Stimulated activated CD4-positive, alpha-beta T cell treated with anti-CD3 and anti-CD28 coated beads, TNF-alpha, amount 100 ng/mL, for 24 hours (primary cell): ENCODE results near the gene TCF20.

Source experiments
- DNase-seq, 3 experiments: peaks; one replicate each; pipeline ENCODE4 v3.0.0-alpha.2; 2020; ENCODE audit warnings: low read depth in 3 of 3

Gene TCF20

DNA sequence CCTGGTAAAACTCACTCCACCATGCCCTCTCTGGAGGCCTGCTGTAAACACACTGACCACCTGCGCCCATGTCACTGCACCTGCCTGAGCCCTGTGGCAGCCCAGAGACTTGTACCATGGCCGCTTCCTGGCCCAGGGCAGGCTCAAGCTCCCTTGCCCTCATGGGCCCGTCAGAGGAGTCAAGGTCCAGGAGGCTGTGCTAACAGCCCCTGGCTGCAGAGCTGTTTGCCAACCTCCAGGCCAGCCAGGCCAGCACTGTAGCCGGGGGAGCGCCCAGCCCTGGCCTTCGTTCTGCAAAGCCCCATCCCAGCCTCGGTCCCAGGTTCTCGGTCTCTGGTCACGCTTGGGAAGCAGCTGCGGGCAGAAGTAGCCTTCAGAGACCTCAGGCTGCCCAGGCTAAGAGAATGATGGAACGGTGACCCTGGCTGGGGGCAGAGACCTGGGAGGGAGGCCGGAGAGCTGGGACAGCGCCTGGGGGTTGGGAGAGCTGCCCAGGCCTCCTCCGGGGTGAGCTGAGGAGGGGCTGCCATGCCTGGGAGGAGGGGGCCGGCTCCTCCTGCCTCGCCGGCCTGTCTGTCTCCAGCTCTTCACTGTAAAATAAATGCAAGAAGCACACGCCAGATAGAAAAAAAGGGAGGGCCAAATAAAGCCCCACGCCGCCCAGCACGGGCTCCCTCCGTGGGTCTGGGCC is 11.9 kb upstream of the TCF20 start:
- no peak for DNase-seq

DNA sequence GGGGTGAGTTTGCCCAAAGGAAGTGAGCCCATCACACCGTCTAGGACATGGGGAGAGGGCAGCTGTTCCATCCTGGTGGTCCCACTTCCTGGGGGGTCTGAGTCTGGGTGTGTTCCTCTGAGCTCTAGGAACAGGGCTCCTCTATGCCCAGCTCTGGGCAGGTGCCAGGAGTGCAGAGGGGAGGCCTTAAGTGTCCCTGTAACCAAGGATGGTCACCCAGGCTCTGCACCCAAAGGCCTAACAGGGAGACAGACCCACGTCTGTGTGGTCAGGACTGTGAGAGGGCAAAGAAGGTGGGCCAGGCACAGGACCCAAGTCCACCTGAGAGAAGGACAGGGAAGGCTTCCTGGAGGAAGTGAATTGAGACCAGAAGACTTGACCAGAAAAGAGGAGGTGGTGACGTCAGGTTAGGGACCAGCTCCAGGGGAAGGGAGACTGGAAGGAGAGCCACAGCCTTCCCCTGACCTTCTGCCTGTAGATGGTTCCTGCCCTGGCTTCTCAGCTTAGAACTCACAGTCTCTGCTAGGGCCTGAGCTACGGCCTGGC is 11.3 kb upstream of the TCF20 start:
- DNase-seq: no peak

DNA sequence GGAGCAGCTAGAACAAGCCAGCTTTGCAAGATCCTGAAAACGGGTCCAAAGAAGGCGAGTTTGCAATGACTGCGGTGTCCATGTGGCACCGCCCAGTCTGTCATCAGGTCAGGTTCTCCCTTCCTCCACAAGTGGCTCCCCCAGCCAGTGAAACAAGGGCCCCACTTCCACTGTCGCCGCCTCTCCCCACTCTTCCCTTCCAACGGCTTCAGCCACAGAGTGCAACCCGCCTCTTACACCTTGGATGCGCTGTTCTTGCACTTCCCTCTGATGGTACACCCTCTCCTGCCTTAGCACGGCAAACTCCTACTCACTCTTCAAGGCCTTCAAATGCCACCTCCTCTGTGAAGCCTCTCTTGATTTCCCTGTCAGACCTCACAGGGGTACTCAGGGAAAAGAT is 10.8 kb upstream of the TCF20 start:
- no peak for DNase-seq

DNA sequence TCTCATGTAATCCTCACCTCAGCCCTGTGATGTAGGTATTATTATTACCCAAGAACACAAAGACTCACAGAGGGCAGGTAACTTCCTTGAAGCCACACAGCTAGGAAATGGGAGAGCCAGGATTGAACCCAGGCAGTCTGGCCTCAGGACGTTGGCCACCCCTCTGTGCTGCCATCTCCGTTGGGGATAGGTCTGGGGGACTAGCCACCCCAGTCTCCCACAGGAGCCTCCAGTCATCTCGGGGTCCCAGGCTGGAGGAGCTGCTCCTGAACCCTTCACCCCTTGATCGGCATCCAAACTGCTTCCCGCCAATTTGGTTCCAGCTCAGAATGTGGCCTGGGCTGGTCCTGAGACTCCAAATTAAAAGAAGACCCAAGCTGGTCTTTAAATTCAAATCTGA is 10.4 kb upstream of the TCF20 start:
- no peak for DNase-seq

DNA sequence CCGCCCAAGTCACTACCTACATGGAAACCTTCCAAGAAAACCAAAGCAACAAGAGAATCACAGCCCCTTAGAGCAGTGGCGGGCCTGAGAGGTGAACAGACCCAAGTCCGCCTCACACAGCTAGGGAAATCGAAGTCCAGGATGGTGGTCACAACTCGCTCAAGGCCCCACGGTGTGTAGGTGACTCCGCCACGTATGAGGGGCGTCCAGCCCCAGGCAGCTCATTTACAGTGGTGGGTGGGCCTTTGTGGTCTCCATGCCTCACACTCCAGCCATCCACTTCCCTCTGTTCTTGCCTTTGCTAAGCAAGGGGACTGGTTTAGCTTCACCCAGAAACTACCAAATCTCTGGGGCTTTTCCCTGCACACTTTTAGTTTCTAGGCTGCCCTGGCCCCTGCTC is 9.7 kb upstream of the TCF20 start:
- DNase-seq: no peak

DNA sequence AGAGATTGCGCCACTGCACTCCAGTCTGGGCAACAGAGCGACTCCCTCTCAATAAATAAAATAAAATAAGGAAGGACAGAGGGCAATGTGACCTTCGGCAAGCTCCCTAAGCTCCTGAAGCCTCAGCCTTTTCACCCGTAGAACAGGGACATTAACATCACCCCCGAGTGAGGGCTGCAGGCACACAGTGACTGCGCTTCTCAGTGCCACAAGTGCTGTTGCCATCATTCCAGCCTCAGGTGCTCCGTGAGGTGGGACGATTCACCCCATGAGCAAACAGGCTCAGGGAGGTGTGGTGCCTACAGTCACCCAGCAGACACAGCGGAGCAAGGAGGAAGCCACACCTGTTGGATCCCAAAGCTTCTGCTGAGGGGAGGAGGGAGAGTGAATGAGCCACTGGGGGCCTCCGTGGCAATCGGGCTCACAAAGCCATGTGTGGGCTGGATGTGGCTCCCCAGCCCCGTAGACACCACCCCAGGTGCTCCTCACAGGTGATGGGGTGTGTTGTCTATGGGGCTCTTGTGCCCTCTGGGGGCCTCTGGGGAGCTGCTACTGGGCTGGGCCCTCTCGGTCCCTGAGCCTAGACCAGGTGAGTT is 9.1 kb upstream of the TCF20 start:
- no peak for DNase-seq

DNA sequence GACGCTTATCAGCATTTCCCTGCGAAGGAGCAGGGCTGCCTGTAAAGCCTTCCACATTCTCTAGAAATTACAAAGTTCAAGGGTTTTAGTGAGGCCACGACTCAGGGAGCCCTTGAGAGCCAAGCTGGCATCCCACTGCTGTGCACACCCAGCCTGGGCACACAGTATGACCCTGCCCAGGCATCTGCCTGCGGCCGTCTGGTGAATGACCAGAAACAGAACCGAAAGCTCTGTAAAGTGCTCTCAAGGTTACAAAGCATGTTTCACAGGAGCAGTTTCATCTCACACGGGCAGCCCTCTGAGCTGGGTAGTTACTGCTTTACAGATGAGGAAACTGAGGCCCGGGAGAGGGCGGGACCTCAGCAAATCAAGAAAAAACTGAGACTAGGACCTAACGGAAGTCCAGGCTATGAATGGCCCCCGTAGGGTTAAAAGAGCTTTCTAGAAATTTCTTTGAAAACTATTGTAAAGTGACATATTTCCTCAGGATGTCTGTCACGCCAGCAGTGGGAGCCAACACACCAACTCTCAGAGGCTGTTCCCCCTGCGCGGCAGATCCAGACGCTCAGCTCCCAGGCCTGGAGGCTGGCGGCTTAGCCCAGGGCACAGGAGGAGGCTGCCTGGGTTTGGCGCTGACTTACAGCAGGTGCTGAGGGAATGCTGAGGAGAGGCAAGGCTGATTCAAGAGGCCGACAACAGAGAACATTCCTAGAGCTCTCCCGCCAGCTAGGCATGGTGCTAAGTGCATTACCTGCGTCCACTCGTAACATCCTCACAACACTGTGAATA is 7.7 kb upstream of the TCF20 start:
- DNase-seq: no peak

DNA sequence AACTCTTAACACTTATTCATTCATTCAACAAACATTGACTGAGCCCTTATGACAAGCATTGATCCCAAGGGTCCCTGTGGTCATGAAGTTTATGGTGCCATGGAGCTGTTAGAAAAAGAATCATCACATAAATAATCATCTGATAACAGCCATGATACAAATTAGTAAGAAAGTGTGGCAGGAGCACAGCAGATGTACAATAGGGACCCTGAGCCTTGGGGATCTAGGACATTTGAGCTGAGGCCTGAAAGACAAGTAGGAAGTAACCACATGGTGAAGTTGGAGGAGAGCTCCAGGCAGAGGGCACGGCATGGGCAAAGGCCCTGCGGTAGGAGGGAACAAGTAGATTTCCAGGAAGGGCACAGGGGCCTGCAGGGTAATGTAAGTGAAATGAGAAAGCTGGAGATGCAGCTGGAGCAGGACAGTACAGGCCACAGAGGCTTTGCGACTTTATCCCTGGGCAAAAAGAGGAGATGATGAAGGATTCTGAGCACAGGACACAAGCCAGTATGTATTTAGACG is 6.8 kb upstream of the TCF20 start:
- no peak for DNase-seq

DNA sequence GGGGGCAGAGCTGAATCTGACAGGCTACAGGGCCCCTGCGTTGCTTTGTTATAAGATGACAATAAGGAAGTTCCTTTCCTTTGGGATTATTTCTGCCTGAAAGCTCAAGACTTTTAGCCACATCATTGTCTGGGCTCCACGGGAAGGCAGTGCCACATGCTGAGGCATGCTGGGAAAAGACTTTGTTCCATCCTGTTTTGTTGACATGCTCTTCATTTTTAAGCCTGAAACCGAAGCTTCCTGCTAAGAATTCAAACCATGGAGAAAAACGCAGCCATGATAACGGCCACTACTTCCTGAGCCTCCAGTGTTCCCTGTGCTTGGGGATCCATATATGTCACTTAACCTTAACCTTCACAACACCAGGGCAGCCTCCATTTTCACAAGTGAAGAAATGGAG is 5.5 kb upstream of the TCF20 start:
- DNase-seq: no peak

DNA sequence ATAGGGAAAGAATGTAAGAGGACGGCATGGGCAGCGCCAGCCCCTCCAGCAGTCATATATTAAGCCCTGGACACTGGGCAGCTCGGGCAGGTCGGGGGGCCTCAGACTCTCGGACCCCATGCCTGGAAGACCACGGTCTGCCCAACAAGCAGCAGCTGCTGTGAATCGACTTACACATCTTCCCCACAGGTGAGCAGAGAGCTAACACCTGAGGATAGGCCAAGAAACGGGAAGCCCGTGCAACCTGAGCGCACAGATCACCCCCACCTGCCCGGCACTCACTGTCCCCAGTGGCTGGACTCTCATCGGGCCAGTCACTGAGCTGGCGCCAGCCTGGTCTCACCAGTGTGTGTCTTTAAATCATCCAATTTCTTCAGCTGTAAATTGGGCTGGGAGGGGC is 4.7 kb upstream of the TCF20 start:
- DNase-seq: no peak

DNA sequence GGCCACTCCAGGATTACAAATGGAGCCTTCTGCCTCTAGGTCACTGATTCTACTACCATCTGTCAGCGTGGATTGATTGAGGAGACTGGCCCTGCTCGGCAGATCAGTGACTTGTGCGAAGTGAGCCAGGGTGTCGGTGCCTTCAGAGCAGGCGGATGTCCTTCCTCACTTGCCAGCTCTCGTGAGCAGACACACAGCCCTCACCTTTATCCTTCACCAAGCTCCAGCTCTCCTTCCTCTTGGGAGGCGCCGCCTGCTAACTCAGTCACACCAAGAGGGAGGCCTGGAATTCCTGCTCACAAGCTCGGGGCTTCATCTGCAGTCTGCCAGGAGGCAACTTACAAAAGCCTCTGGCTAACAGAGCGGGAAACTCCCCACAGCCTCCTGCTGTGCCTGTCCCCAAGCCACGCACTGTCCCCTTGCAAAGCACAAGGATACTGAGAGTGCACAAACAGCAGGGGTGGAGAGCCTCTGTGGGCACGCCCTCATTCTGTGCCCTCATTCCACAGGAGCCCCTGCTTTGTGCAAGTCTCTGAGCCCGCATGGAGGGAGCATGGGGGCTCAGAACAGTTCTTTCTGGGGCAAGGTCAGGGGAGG is 3.5 kb upstream of the TCF20 start:
- DNase-seq: no peak

DNA sequence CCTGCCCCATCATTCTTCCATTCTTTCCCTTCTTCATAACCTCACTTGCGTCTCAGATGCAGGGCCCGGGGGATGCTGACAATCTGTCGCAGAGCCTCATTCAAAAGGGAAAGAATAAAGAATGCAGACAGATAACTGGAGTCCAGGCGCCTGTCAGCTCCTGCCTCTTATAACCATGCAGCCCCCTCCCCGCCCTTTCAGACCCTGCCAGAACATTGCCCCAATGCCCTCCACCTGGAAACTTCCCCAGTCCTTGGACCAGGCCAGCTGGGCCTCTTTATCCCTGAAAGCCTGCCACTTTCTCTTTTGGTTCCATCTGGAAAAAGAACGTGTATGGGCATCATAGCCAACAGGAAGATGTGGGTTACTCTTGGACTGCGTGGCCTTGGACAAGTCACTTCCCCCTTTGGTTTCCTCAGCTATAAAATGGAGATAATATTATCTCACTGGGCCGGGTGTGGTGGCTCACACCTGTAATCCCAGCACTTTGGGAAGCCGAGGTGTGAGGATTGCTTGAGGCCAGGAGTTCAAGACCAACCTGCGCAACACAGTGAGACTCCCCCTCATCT is 2.1 kb upstream of the TCF20 start:
- DNase-seq: no peak

DNA sequence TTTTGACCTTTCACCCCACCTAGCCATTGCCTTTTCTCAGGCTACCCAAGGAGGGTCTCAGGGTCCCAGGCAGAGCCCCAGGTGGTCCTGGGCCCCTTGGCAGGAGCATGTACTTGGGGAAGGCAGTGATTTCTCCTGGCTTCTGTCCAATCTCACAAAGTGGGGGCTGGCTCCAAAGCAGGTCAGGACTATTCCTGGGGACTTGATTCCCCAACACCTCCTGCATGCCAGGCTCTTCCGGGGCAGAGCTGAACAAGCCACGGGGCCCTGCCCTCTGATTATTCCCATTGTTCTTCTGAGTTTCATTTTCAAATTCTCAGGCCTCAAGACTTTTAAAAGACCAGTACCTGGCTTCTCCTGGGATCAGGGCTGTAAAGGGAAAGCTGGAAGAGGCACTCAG is 1.5 kb upstream of the TCF20 start:
- no peak for DNase-seq

DNA sequence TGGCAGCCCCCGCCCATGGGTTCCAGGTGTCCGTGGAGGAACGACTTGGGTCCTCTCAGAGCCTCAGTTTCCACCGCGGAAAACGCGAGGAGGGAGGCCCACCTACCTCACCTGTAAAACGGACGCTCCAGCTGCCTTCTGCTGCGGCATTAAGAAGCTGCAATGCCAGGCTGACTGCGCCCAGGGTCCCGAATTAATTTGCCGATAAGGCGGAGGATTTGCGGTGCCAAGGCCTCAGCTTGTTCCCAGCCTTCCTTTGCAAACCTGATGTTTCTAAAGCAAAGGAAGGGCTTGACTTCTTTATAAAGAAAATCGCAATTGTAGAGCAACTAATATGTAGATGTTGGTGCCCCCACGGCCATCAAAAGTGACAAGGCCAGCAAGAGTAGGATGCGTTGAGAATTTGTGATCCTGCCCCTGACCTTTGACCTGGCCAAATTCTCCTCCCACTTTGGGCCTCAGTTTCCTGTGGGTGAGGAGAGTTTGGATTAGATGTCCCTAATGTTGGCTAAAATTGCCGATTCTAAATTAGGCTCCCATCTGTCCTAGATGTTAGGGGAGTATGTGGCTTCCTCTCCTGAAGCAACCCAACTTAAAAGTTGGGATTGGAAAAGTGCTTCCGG is 849 bp upstream of the TCF20 start:
- DNase-seq: no peak

DNA sequence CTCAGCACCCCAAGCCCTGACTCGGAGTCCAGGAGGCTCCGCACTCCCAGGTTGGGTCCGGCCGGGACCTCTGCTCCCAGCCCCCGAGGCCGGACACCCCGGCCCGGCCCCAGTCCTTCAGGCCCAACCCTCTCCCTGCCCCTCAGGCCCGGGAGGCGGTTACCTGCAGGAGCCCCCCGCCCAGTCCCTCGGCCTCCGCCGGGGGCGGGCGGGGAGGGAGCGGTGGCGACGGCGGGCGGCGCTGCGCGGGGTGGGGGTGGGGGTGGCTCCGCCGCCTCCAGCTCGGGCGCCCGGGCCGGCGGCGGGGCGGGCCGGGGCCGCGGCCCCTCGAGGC is 310 bp downstream of the TCF20 start:
- DNase-seq: no peak

DNA sequence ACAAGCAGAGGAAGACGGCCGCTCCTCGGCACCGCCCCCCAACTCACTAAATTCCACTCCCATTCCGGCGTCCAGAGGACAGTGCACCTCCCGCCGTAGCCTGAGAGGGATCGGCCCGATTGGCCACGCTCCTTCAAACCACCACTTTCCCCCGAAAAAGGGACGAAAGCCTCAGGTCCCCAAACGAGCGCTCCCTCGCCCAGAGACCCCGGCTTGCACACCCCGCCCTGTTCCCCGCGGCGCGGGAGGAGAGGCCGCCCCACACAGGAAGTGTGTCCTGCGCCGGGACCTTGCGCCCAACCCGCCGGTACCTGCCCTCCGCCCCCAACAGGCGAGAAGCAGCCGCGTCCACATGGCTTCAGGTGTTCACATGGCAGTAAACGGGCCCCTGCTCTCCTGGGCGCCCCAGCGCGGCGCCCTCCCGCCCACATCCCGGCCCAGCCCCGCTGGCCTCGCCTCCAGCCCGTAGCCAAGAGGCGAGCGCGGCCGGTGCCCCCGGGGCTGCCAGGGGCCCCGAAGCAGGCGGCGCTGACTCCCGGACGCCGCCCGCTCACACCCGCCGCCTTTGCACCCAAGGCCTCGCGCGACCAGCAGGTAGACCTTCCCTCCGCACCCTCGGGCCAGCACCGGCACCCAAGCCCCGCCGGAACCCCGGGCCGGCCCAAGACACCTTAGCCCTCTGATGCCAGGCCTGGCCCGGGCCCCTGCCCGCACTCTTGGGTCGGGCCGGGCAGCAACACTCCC is 849 bp downstream of the TCF20 start:
- DNase-seq: peak; percentile 48 to 73 (median 51)

DNA sequence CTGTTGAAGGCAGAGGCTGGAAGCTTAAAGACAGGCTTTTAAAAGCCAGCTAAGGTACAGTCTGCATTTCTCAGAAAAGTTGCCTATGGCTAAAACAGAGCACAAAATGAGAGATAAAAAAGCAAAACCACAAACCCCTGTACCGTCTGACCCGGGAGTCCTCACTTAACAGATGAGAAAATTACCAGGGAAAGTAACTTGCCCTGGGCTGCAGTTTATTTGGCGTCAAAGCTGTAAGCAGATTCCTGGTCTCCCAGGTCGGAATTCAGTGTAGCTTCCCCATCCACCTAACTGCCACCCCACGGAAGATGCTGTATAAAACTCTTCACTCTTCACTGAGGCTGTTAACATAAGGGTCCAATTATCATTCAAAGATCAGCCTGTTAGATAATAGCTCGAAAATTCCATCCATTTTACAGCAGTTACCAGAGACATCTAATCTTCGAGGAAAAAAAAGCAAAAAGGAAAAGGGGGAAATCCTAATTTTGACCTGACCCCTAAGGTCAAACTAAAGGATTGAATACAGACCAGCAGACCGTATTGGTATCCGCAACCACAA is 1.5 kb downstream of the TCF20 start:
- DNase-seq: no peak

DNA sequence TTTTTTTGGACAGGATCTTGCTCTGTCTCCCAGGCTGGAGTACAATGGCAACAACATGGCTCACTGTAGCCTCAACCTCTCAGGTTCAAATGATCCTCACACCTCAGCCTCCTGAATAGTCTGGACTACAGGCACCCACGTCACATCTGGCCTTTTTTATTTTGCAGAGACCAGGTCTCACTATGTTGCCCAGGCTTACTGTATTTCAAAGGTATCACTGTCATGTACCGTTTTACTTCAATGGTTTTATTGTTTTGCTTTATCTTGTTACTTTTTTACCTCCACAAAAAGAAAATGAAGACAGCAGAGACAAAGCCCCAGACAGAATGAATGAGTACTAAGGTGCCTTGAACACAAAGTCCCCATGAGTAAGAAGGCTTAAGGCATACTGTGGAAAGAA is 5.1 kb downstream of the TCF20 start:
- DNase-seq: no peak

DNA sequence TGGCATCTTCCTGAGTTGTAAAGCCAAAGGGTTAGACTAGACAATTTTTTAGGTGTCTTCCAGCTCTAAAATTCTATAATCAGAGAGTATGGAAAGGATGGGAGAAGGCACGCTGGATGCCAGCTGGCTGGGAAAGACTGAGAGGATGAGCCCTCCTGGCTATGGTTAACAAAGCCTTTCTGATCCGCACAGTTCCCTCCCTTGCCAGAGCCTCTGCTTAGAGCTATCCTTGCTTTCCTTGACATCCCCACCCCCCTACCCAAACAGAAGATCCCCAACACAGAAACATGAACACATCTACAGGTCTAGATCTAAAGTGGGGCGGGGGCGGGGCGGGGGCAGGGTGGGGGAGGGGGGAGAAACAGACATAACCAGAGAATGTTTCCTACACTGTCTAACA is 6.5 kb downstream of the TCF20 start:
- DNase-seq: no peak

DNA sequence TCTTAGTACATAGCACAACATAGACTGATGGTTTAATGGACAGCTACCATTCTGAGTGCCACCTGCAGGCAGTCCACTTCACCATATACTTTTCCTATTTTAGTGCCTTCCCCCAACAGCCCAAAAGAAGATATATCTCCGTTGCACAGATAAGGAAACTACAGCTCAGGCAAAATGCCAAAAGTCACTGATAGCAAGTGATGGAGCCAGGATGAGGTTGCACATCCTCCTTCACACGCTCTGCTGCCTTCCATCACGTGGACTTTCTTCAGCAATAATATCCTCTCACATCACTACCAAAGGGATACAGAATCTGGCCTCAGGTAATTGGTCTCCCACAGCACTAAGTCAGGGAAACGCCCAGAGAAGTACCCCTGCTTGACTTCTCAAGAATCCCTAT is 7.5 kb downstream of the TCF20 start:
- no peak for DNase-seq

DNA sequence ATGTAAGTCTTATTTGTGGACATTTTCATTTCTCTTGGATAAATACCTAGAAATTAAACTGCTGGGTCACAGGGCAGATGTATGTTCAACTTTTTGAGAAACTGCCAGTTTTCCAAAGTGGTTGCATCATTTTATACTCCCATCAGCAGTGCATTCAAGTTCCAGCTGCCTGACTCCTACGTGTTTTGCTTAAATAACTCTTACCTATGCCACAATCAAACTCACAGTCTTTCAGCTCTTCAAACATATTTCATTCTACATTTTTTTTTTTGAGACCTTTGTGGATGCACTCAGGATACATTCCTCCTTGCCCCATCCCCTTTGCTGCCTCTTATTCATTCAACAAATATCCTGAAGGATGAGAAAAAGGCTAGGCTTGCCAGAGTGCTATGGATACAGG is 9.2 kb downstream of the TCF20 start:
- no peak for DNase-seq
